ENCODE data around the gene RHOT2.

DNA sequence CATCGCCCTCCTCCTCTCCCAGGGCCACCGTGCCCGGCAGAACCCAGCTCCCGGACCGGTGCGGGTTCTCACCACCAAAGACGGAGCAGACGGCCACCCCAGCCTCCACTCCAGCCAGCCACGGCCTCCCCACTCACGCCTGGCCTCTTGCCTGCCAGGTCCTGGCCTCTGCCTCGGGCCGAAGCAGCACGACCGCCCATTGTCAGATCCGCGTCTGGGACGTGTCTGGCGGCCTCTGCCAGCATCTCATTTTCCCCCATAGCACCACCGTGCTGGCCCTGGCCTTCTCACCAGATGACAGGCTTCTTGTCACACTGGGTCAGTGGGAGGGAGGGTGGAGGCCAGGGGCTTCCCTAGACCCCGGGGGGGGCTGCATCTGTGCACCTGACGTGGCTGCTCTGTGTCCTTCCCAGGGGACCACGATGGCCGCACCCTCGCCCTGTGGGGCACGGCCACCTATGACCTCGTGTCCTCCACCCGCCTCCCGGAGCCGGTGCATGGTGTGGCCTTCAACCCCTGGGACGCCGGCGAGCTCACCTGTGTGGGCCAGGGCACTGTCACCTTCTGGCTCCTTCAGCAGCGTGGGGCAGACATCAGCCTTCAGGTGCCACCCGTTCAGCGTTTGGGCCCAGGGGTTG lies 6.6 kb upstream of the RHOT2 start:
- TF ChIP-seq, protein P1, sequence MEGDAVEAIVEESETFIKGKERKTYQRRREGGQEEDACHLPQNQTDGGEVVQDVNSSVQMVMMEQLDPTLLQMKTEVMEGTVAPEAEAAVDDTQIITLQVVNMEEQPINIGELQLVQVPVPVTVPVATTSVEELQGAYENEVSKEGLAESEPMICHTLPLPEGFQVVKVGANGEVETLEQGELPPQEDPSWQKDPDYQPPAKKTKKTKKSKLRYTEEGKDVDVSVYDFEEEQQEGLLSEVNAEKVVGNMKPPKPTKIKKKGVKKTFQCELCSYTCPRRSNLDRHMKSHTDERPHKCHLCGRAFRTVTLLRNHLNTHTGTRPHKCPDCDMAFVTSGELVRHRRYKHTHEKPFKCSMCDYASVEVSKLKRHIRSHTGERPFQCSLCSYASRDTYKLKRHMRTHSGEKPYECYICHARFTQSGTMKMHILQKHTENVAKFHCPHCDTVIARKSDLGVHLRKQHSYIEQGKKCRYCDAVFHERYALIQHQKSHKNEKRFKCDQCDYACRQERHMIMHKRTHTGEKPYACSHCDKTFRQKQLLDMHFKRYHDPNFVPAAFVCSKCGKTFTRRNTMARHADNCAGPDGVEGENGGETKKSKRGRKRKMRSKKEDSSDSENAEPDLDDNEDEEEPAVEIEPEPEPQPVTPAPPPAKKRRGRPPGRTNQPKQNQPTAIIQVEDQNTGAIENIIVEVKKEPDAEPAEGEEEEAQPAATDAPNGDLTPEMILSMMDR (IDR thresholded peaks at IDR 0.05): no peak
- TF ChIP-seq POLR2A (IDR thresholded peaks at IDR 0.05): no peak

All from testis (tissue), 2 donors.